DND-41 (cell line): Measurements from ENCODE around the gene CYP46A1.

Source experiments
- ATAC-seq: fragments of 200-7000 bp; cut with Tn5 transposase; 3 replicates; pipeline ENCODE4 v1.9.1; 2021; ENCODE audit warnings: low read depth; ENCODE audit not compliant: insufficient read depth
- DNase-seq: peaks from one replicate; pipeline ENCODE4 v3.0.0-alpha.2; 2020
- H2AFZ ChIP-seq: 2 replicates; pipeline ENCODE4 v1.6.0; 2012; ENCODE audit warnings: low read depth, low read length
- H3K27ac ChIP-seq: 2 replicates; pipeline ENCODE4 v1.5.1; 2012; ENCODE audit warnings: low read length, inconsistent platforms
- H3K27me3 ChIP-seq: fragments of 200-600 bp; sonication (generic); 2 replicates; pipeline ENCODE4 v1.6.0; 2012; ENCODE audit warnings: low read length, mild to moderate bottlenecking, inconsistent platforms; ENCODE audit not compliant: insufficient read depth, poor library complexity
- H3K36me3 ChIP-seq: 2 replicates; pipeline ENCODE4 v1.5.1; 2012; ENCODE audit warnings: low read length, inconsistent platforms; ENCODE audit not compliant: insufficient read depth
- H3K4me1 ChIP-seq: 2 replicates; pipeline ENCODE4 v1.5.1; 2012; ENCODE audit warnings: mild to moderate bottlenecking, low read length; ENCODE audit not compliant: insufficient read depth
- H3K4me2 ChIP-seq: 2 replicates; pipeline ENCODE4 v1.6.0; 2012; ENCODE audit warnings: mild to moderate bottlenecking, moderate library complexity, low read length, inconsistent platforms; ENCODE audit not compliant: insufficient read depth
- H3K4me3 ChIP-seq, 2 experiments: fragments of 200-600 bp in 1 of 2; shearing (Covaris generic) in 1 of 2; 2 replicates each; pipeline ENCODE4 v1.5.1; 2012 to 2016; ENCODE audit warnings: inconsistent platforms in 2 of 2, low read length in 2 of 2, mild to moderate bottlenecking in 2 of 2, low read depth in 1 of 2, moderate library complexity in 1 of 2
- H3K79me2 ChIP-seq: 2 replicates; pipeline ENCODE4 v1.6.0; 2012; ENCODE audit warnings: low read length, inconsistent platforms; ENCODE audit not compliant: insufficient read depth
- H3K9ac ChIP-seq: 2 replicates; pipeline ENCODE4 v1.6.0; 2012; ENCODE audit warnings: low read depth, mild to moderate bottlenecking, inconsistent platforms, low read length, moderate library complexity
- H3K9me3 ChIP-seq: 2 replicates; pipeline ENCODE4 v1.5.1; 2012; ENCODE audit warnings: low read length, moderate library complexity, mild to moderate bottlenecking, inconsistent platforms; ENCODE audit not compliant: insufficient read depth, severe bottlenecking
- H4K20me1 ChIP-seq: 2 replicates; pipeline ENCODE4 v1.6.0; 2012; ENCODE audit warnings: low read length; ENCODE audit not compliant: insufficient read depth
- CTCF ChIP-seq: IDR thresholded peaks from 2 replicates; pipeline ENCODE4 v1.5.1; 2012; ENCODE audit warnings: borderline replicate concordance, low read length, moderate library complexity, mild to moderate bottlenecking; ENCODE audit not compliant: poor library complexity, severe bottlenecking; ENCODE audit errors: extremely low read depth
- EZH2 ChIP-seq: IDR thresholded peaks from 3 replicates; pipeline ENCODE4 v1.6.1; 2012; ENCODE audit warnings: borderline replicate concordance, low read depth, mild to moderate bottlenecking, moderate library complexity, low read length, inconsistent platforms; ENCODE audit not compliant: severe bottlenecking

The CYP46A1 gene

GRCh38 chr14:99700379-99700778 lies 16.3 kb downstream of the CYP46A1 start:
- ATAC-seq (no peak), DNase-seq (no peak)
- peaks cover 20% of the 10 kb centered on the region for H3K9me3 ChIP-seq
- H4K20me1 ChIP-seq: peaks cover 4% of the 10 kb centered on the region; the same call in 1 of the 2 replicates
- H3K4me2 ChIP-seq: no peak overlapping the region
- H3K4me1 ChIP-seq: no peaks in the 10 kb centered on the region
- H3K36me3 ChIP-seq: no peaks in the 10 kb centered on the region
- no peak overlapping the region for H3K4me3 ChIP-seq
- TF ChIP-seq CTCF (no peak), EZH2 (no peak)
- no peaks in the 10 kb centered on the region for H3K27me3 ChIP-seq
- no peak overlapping the region for H2AFZ ChIP-seq
- H3K79me2 ChIP-seq: no peaks in the 10 kb centered on the region
- no peak overlapping the region for H3K27ac ChIP-seq
- no peak overlapping the region for H3K9ac ChIP-seq

GRCh38 chr14:99701260-99701659 lies 17.2 kb downstream of the CYP46A1 start:
- peaks cover 4% of the 10 kb centered on the region; the same call in 1 of the 2 replicates for H4K20me1 ChIP-seq
- no peaks in the 10 kb centered on the region for H3K4me1 ChIP-seq
- peaks cover 20% of the 10 kb centered on the region for H3K9me3 ChIP-seq
- no peaks in the 10 kb centered on the region for H3K79me2 ChIP-seq
- no peak overlapping the region for H3K4me2 ChIP-seq
- H3K9ac ChIP-seq: no peak overlapping the region
- no peaks in the 10 kb centered on the region for H3K27me3 ChIP-seq
- H3K36me3 ChIP-seq: no peaks in the 10 kb centered on the region
- no peak overlapping the region for H3K4me3 ChIP-seq
- TF ChIP-seq EZH2 (no peak), CTCF (no peak)
- H3K27ac ChIP-seq: no peak overlapping the region
- H2AFZ ChIP-seq: no peak overlapping the region
- ATAC-seq (no peak), DNase-seq (no peak)

- H2AFZ ChIP-seq: no peak overlapping the region
- no peak for DNase-seq
- no peaks in the 10 kb centered on the region for H3K4me1 ChIP-seq
- peaks cover 4% of the 10 kb centered on the region; the same call in 1 of the 2 replicates for H4K20me1 ChIP-seq
- no peak for TF ChIP-seq EZH2
- TF ChIP-seq CTCF: no peak
- H3K36me3 ChIP-seq: no peaks in the 10 kb centered on the region
- H3K79me2 ChIP-seq: no peaks in the 10 kb centered on the region
- no peak overlapping the region for H3K4me2 ChIP-seq
- no peaks in the 10 kb centered on the region for H3K27me3 ChIP-seq
- no peak for ATAC-seq
- H3K9me3 ChIP-seq: peaks cover 20% of the 10 kb centered on the region
- H3K27ac ChIP-seq: no peak overlapping the region
- H3K4me3 ChIP-seq: no peak overlapping the region
- H3K9ac ChIP-seq: no peak overlapping the region
Measured at GRCh38 chr14:99702115-99702514, 18.0 kb downstream of the CYP46A1 start.

GRCh38 chr14:99703381-99703780 lies 19.3 kb downstream of the CYP46A1 start:
- no peak overlapping the region for H3K4me2 ChIP-seq
- H3K79me2 ChIP-seq: no peaks in the 10 kb centered on the region
- no peak overlapping the region for H2AFZ ChIP-seq
- no peak overlapping the region for H3K27ac ChIP-seq
- H3K9me3 ChIP-seq: peaks cover 20% of the 10 kb centered on the region
- no peak overlapping the region for H3K9ac ChIP-seq
- no peak for ATAC-seq
- TF ChIP-seq CTCF: no peak
- TF ChIP-seq EZH2: no peak
- no peaks in the 10 kb centered on the region for H3K36me3 ChIP-seq
- H4K20me1 ChIP-seq: peaks cover 4% of the 10 kb centered on the region; the same call in 1 of the 2 replicates
- H3K4me1 ChIP-seq: no peaks in the 10 kb centered on the region
- no peaks in the 10 kb centered on the region for H3K27me3 ChIP-seq
- no peak for DNase-seq
- H3K4me3 ChIP-seq: no peak overlapping the region
